Measurements from ENCODE around the gene STXBP6. TPM values are rescaled to one million over a fixed set of nuclear protein-coding genes. Genes with fewer than 3 reads are reported as not detected.
A peak's percentile ranks its signal among the peaks of the same experiment; 100 is the strongest.

STXBP6 gene
- total and polyA plus RNA-seq, 12 donors = 0.06 to 3.7 (median 0.68) TPM

- intact Hi-C loops (cut with DNase I) = no loop called here
- Histone ChIP-seq H3K27me3 (no peaks in the 10 kb centered on the region), H3K27ac (no peak overlapping the region), H3K9me3 (replicated peaks in 1 of 3) (no peaks in the 10 kb centered on the region), H3K4me1 (replicated peaks in 1 of 2) (peaks cover 0 to 4% of the 10 kb centered on the region in 2 donors), H3K36me3 (replicated peaks in 1 of 2) (no peaks in the 10 kb centered on the region), H3K4me3 (no peak overlapping the region)
- TF ChIP-seq CTCF (IDR thresholded peaks at IDR 0.05) (no peak), POLR2A (IDR thresholded peaks at IDR 0.05) (no peak)
- 77 to 88% (median 84%) methylated on average over 4 of the region's 4 CpGs for WGBS, 4 donors
- DNase-seq = no peak
These were observed 63.6 kb downstream of the STXBP6 start for GRCh38 chr14:24986206-24986893.

- Histone ChIP-seq H3K36me3 (replicated peaks in 1 of 2) (no peaks in the 10 kb centered on the region), H3K27ac (no peak overlapping the region), H3K4me3 (no peak overlapping the region), H3K9me3 (replicated peaks in 1 of 3) (no peaks in the 10 kb centered on the region), H3K4me1 (replicated peaks in 1 of 2) (peaks cover 0 to 4% of the 10 kb centered on the region in 2 donors), H3K27me3 (no peaks in the 10 kb centered on the region)
- peak in 1 of 7 donors; percentile 11 for DNase-seq
- 42 to 67% (median 53%) methylated on average over 6 of the region's 6 CpGs for WGBS, 4 donors
- intact Hi-C loops (cut with DNase I) = no loop called here
- TF ChIP-seq POLR2A (IDR thresholded peaks at IDR 0.05) (no peak), CTCF (IDR thresholded peaks at IDR 0.05) (no peak)
These were observed 64.9 kb downstream of the STXBP6 start for GRCh38 chr14:24984846-24985589.

- TF ChIP-seq POLR2A (IDR thresholded peaks at IDR 0.05) = no peak
- TF ChIP-seq CTCF (IDR thresholded peaks at IDR 0.05) = no peak
- no peak overlapping the region for H3K27ac ChIP-seq
- H3K4me1 ChIP-seq (replicated peaks in 1 of 2) = peaks cover 0 to 4% of the 10 kb centered on the region in 2 donors
- no peaks in the 10 kb centered on the region for H3K27me3 ChIP-seq
- no peaks in the 10 kb centered on the region for H3K9me3 ChIP-seq (replicated peaks in 1 of 3)
- DNase-seq = no peak
- WGBS, 4 donors = 68 to 80% (median 72%) methylated on average over 6 of the region's 6 CpGs
- intact Hi-C loops (cut with DNase I) = no loop called here
- no peak overlapping the region for H3K4me3 ChIP-seq
- no peaks in the 10 kb centered on the region for H3K36me3 ChIP-seq (replicated peaks in 1 of 2)
These were observed 67.3 kb downstream of the STXBP6 start for GRCh38 chr14:24982472-24983155.

DNA sequence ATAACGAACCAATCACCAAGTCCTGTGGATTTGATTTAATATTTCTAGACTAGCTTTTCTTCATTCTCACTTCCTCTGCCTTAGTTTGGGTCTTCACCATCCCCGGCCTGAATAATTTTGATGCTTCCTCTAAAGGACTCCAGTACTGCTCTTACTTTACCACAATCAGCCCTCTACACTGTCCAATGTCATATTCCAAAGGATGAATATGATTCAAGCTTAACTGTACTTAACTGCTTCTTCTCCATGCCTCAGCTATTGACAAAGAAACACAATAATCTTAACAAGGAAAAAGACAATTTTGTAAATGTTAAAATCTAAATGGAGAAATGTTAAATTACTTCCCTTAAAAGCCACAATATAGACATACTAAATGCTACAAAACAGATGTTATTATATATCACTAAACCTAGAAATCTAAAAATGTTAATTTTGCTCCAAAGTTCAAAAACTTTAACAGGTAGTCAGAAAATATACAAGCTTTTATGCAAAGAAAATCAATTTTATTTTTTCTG is 70.2 kb downstream of the STXBP6 start:
- DNase-seq = no peak
- intact Hi-C loops (cut with DNase I) = no loop called here
- Histone ChIP-seq H3K27me3 (no peaks in the 10 kb centered on the region), H3K36me3 (replicated peaks in 1 of 2) (no peaks in the 10 kb centered on the region), H3K4me3 (no peak overlapping the region), H3K27ac (no peak overlapping the region), H3K4me1 (replicated peaks in 1 of 2) (no peaks in the 10 kb centered on the region), H3K9me3 (replicated peaks in 1 of 3) (no peaks in the 10 kb centered on the region)
- no peak for TF ChIP-seq CTCF (IDR thresholded peaks at IDR 0.05)
- no peak for TF ChIP-seq POLR2A (IDR thresholded peaks at IDR 0.05)
- WGBS, 4 donors = 58 to 76% (median 71%) methylated on average over 2 of the region's 2 CpGs
